HG02852 (cell line): Measurements from ENCODE around the gene APC2.
"Not testable (repeated sequence)": the region's sequence is repeated elsewhere in the genome, so short reads cannot be mapped to it uniquely, and the experiment has no call there.

Source experiments
- ATAC-seq: cut with Tn5 transposase; IDR thresholded peaks from one replicate; pipeline ENCODE4 v1.9.1; 2021; ENCODE audit warnings: mild to moderate bottlenecking, moderate library complexity; ENCODE audit not compliant: unreplicated experiment

APC2 gene

DNA sequence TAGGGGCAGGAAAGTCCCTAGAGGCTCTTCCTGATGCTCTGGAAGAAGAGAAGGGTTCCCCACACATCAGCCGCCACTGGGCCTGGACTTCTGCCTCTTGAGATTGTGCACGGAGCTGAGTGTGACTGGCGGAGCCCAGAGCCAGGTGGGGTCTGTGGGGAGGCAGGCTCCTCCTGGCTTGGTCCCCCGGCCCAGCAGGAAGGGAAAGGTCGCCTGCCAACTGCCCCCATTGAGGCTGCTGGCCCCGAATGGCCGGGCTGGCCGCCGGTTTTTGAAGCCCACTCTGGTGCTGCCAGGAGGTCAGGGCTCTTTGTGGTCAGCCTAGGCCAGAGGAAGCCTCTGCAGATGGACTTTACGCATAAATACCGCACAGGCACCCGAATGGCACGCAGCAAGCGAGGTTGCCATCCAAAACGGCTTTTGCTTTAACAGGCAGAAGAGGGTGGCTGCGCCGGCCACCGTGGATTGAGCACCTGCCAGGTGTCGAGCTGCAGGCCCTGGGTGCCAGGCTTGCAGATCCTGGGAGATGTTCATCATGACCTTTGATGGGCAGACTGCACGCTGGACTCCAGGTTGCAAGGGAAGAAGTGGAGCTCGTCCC lies 37.5 kb upstream of the APC2 start:
- ATAC-seq = no peak

GRCh38 chr19:1412995-1413800 lies 36.7 kb upstream of the APC2 start:
- no peak for ATAC-seq

DNA sequence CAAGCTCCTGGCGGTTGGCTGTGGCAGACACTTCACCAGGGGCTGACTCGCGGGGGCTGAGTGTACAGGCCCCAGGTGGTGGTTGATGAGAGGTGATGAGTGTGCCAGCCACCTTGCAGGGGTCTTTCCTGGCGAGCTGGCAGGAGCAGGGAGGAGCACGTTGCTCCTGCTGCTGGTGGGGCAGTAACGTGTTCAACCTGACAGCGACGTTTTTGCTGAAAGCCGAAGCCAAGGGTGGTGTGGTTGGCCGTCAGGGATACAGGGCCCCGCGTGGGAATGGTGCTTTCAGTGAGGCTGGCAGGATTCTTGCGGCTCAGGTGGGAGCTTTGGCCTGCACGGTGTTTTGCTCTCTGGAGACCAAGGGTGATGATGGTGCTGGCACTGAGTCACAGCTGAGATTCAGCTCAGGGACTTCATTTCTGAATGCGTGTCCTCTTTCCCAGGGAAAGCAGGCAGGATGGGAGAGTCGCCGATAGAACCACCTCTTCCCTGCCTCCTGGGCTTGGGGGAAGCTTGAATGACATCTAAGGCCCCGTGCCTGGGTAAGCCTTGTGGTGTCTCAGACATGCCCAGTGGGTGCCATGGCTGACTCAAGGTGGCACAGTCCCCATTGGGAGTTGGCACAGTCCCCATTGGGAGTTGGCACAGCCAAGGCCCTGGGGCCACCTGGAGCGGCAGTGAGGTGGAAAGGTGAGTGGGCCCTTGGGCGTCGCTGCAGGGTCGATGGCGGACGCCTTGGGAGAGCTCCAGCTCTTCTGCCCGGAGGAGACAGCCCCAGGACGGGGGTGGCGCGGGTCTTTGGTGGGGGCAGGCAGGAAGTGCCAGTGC lies 33.7 kb upstream of the APC2 start:
- ATAC-seq = no peak

GRCh38 chr19:1417145-1417544 lies 32.8 kb upstream of the APC2 start:
- no peak for ATAC-seq

DNA sequence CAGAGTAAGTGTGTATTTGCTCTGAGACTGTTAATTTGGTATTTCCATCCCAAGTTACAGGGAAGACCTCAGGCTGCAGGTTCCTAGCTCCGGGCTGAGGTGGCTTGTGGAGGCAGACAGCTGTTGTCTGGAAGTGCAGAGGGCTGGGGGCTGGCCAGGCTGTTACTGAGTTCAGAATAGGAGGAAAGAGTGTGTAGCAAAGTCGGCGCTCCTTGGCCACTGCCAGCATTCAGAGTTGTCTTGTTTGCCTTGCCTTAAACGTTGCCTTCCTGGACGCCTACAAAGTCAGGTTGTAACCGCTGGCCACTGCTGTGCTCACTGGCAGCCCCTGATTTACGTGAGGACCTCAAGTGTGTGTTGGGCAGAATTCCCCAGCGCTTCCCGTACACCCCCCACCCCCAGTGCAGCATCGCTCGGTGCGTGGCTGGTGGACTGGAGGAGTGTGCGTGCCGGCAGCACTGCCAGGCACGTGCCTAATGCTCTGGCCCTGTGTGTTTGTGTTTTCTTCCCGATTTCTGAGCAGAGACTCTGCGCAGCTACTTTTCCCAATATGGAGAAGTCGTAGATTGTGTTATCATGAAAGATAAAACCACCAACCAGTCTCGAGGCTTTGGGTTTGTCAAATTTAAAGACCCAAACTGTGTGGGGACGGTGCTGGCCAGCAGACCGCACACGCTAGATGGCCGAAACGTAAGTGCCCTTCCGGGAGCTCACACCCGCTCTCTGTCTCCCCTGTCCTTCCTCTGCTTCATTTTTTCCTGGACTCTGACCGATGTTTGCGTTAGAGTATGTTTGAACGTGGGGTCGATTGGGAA lies 32.0 kb upstream of the APC2 start:
- ATAC-seq = no peak

GRCh38 chr19:1418496-1418775 lies 31.5 kb upstream of the APC2 start:
- no peak for ATAC-seq

DNA sequence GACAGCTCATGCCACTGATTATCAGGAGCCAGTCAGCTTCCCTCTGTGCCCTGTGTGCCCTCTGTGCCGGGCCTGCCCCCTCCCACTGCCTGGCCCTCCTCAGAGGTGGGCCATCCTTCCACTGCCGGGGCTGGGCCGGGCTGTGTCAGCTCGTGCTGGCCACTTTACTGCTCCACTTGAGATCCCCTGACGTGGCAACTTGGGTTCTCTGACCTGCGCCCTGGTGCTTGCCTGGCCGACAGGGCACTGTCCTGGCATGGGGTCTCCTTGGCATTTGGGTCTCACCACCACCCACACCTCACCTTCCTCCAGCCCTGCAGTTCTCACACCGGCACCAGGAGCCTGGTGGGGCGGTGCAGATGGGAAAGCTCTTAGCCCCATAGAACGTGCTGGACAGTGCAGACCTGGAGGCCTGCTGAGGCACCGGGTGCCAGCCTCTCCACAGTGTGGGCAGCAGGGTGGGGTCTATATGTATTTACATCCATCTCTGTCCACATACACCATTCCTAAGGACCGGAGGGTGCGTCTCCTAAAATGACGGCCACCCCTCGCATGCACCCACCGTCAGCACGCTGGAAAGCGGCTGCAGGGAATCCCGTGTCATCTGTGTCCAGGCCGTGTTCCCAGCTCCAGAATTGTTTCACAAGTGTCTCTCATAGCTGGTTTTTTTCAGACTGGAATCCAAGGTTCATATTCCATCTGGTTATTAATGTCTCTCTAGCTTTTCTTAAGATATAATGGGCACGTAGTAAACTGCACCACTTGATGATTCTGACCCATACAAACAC lies 30.8 kb upstream of the APC2 start:
- ATAC-seq = no peak

DNA sequence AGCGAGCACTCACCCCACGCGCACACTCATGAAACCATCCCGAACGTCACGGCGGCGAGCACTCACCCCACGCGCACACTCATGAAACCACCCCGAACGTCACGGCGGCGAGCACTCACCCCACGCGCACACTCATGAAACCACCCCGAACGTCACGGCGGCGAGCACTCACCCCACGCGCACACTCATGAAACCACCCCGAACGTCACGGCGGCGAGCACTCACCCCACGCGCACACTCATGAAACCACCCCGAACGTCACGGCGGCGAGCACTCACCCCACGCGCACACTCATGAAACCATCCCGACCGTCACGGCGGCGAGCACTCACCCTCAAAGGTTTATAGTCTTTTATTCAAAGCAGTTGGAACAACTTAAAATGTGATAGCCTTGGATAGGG lies 29.8 kb upstream of the APC2 start:
- not testable (repeated sequence) for ATAC-seq

GRCh38 chr19:1420590-1420989 lies 29.3 kb upstream of the APC2 start:
- no peak for ATAC-seq

DNA sequence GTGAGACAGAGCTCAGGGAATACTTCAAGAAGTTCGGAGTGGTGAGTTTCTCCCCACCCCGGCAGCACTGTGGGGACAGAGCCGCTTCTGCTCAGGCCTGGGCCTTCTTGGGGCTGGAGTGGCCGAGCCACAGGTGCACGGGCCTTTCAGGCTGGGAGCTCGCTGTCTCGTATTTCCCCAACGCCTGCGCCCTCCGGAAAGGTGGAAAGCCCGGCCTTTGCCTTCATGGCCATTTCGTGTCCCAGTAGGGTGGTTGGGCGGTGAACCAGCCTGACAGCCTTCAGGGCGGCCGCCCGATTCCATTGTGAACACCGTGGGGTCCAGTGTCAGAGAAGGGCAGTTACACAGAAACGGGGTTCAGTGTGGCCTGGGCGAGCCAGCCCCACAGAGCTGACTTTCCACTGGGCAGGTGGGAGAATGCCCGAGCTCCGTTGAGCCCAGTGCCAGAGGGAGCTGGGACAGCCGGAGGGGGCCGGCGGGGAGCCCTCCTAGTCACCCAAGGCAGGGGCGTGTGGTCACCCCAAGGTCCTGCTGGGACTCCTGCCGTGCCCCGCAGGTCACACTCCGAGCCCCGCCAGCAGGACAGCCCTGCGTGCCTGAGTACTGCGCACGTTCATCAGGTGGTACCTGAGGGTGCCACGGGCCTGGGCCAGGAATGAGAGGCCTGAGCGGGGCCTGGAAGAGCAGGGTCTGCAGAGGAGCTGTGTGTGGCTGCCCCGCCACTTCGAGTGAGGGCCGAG lies 28.5 kb upstream of the APC2 start:
- ATAC-seq = no peak

DNA sequence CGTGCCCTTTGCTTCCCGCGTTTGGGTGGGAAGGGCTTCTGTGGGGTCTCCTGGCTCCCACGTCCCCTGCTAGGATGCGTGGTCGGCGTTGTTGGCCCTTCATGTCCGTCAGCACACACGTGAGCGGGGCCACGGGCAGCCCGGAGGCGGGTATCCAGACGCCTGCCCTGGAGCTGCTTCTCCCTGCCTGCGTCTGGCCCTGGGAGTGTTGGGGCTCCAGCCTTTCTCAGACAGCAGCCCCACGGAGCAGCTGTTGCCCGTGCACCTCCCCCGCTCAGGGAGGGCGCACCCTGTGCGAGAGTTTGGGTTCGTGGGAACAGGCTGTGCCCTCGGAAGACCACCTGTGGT lies 28.0 kb upstream of the APC2 start:
- no peak for ATAC-seq

DNA sequence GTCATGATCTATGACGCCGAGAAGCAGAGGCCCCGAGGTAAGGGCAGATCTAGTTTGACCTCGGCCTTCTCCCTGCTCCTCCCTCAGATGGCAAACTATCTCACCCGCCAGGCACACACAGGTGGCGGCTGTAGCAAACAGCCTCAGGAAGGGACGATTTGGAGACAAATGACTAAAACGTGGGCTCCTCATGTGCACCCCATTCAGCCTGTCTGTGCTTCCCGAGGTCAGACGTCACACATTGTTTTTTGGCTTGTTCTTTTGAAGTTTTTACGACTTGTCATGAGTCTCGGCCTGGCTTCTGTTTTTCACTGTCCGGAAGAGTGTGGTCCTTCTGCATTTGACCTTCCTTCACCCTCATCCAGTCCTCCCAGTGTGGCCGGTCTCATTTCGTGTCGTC lies 27.6 kb upstream of the APC2 start:
- no peak for ATAC-seq

DNA sequence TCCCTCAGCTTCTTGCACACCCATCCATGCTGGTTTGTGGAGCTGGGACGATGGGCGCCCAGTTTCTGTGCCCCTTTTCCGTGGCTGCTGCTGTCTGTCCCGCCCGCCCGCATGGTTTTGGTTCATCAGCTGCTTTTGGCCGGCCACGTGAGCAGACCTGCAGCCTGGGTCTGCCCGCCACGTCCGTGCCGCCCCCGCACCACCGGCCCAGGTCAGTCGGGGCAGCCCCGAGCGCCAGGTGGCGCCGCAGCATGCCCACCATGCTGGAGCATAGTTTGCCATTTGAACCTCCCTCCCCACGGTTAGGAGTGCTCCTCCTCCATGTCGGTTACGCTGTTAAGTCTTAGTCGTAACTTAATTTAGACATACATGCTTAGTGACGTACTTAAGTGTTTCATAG lies 27.0 kb upstream of the APC2 start:
- no peak for ATAC-seq

DNA sequence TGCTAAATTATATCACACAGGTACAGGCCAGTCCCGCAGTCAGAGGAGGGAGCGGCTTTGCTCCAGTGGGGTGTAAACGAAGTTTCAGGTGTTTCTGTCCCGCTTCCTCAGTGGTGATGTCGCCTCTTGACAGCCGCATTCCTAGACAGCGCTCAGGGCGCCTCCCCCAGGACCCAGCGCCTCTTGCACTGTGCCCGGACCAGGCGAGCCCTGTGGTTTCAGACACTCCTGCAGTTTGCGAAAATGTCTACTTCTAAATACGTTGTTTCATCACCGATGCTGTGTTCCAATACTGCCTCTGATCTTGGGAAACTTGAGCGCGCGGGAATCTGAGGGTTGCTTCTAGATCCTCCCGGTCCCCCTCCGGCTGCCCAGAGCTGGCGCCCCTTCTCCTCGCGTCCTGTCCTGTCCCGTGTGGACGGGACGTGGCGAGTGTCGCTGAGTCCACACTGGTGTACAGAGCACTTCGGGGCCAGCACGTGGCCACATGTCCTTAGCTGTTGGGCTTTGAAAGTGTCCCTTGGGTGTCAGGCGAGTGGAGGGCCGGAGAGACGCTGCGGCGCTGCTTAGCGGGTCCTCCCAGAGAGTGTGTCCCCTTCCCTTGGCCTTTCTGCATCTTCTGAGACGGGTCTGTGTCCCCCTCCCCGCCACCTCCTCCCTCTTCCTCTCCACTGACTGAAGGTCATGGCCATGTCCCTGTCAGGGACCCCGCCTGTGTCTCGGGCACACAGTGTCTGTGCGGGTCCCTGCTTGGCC lies 26.3 kb upstream of the APC2 start:
- ATAC-seq = no peak

DNA sequence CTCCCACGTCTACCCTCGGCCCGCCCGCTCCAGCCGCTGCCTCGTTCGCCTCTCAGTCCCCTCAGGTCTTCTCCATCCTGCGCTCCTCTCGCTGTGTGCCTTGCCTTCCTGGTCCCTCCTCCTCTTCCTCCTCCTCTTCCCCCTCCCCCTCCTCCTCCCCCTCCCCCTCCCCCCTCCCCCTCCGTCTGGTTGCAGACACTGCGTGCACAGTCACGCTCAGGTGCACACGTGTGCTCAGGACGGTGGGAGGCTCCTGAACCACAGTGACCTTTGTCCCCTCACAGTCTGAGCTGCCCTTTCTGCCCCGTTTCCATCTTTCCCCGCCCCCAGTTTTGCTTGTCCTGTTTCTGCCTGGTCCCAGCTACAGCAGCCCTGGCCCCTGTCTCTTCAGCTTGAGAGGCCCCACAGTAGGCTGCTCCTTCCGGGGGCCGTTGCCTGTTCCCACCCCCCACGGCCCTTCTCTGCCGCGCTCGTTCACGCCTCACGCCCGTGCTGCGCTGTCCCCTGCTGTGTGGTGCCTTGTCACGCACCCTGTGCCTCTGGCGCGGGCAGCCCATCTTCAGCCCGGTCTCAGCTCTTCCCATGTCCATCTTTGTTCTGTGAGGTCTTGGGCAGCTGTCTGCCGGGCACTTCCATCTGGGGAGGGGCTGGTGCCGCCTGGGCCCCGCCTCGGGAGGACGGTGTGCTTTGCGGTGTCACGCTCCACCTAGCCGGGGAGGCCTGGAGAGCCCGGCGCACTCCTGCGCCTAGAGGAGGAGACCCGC lies 25.5 kb upstream of the APC2 start:
- no peak for ATAC-seq

GRCh38 chr19:1425102-1425837 lies 24.7 kb upstream of the APC2 start:
- no peak for ATAC-seq

DNA sequence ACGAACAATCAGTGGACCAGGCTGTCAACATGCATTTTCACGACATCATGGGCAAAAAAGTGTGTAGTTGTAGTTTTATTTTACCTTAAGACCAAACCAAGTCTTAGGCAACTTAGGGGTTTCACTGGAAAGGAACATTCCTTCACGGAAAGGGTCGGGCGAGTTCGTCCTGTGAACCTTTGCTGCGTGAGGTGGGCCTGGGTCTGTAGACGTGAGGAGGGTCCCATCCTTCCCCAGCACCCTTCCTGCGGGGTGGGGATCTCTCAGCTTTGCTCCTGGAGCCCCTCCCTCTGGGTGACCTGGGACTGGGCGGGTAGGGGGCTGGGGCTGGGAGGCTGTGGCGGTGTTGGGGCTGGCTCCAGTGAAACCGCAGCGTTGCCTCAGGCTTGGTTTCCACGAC lies 24.0 kb upstream of the APC2 start:
- no peak for ATAC-seq

- ATAC-seq = no peak
Observed at GRCh38 chr19:1426736-1427135, 23.2 kb upstream of the APC2 start.
